Measurements from ENCODE around the gene TSEN2.
"Not testable (repeated sequence)": the region's sequence is repeated elsewhere in the genome, so short reads cannot be mapped to it uniquely, and the experiment has no call there.

TSEN2 gene

GRCh38 chr3:12472796-12473195 lies 11.5 kb upstream of the TSEN2 start:
- no peak for DNase-seq

- DNase-seq, result no peak
Observed at GRCh38 chr3:12473511-12473910, 10.8 kb upstream of the TSEN2 start.

GRCh38 chr3:12476238-12476897 lies 7.9 kb upstream of the TSEN2 start:
- DNase-seq, result no peak

- DNase-seq, result no peak
Observed at GRCh38 chr3:12477256-12477655, 7.0 kb upstream of the TSEN2 start.

GRCh38 chr3:12478326-12478725 lies 6.0 kb upstream of the TSEN2 start:
- DNase-seq, result no peak

- DNase-seq, result not testable (repeated sequence)
Observed at GRCh38 chr3:12479198-12479597, 5.1 kb upstream of the TSEN2 start.

GRCh38 chr3:12479919-12480427 lies 4.3 kb upstream of the TSEN2 start:
- DNase-seq, result no peak

- no peak for DNase-seq
Observed at GRCh38 chr3:12483410-12483809, 870 bp upstream of the TSEN2 start.

- DNase-seq, result no peak
Observed at GRCh38 chr3:12483872-12484197, 445 bp upstream of the TSEN2 start.

- no peak for DNase-seq
Observed at GRCh38 chr3:12484983-12485327, 675 bp downstream of the TSEN2 start.

- no peak for DNase-seq
Observed at GRCh38 chr3:12486001-12486400, 1.7 kb downstream of the TSEN2 start.

- no peak for DNase-seq
Observed at GRCh38 chr3:12486916-12487315, 2.6 kb downstream of the TSEN2 start.

- no peak for DNase-seq
Observed at GRCh38 chr3:12487336-12487735, 3.1 kb downstream of the TSEN2 start.

- DNase-seq, result no peak
Observed at GRCh38 chr3:12487786-12488185, 3.5 kb downstream of the TSEN2 start.

- no peak for DNase-seq
Observed at GRCh38 chr3:12489368-12489767, 5.1 kb downstream of the TSEN2 start.

- no peak for DNase-seq
Observed at GRCh38 chr3:12489832-12490231, 5.6 kb downstream of the TSEN2 start.

- DNase-seq, result no peak
Observed at GRCh38 chr3:12490547-12490946, 6.3 kb downstream of the TSEN2 start.

- no peak for DNase-seq
Observed at GRCh38 chr3:12495749-12496452, 11.6 kb downstream of the TSEN2 start.

- DNase-seq, result no peak
Observed at GRCh38 chr3:12496453-12496761, 12.1 kb downstream of the TSEN2 start.

- DNase-seq, result no peak
Observed at GRCh38 chr3:12499474-12499873, 15.2 kb downstream of the TSEN2 start.

GRCh38 chr3:12501360-12502020 lies 17.2 kb downstream of the TSEN2 start:
- no peak for DNase-seq

GRCh38 chr3:12503126-12503957 lies 19.1 kb downstream of the TSEN2 start:
- DNase-seq, result no peak

- no peak for DNase-seq
Observed at GRCh38 chr3:12506201-12506709, 22.0 kb downstream of the TSEN2 start.

Measured in stimulated activated CD4-positive, alpha-beta T cell treated with anti-CD3 and anti-CD28 coated beads, Interleukin-4, amount 100 ng/mL, for 1 hour (primary cell).